ENCODE measurements around the gene DBN1. TPM values are rescaled to one million over a fixed set of nuclear protein-coding genes. Genes with fewer than 3 reads are reported as not detected.
"Not testable (repeated sequence)": the region's sequence is repeated elsewhere in the genome, so short reads cannot be mapped to it uniquely, and the experiment has no call there.

Gene DBN1
- total RNA-seq, 2 experiments from 2014 or later, result 101 to 105 TPM

GRCh38 chr5:177486256-177486655, 12.8 kb upstream of the DBN1 start:
- ChIA-PET CTCF (interaction anchor here (0.6 to 5.1 kb wide), 3 partner anchors 8 to 33 kb away, joined by 3 to 26 read pairs (median 5); no protein-coding TSS in a partner anchor), POLR2A (interaction anchor here (1.2 to 1.9 kb wide), 3 partner anchors 9 to 11 kb away, joined by 3 to 5 read pairs (median 3); partner anchors contain the start of gene PDLIM7)
- TF ChIP-seq, protein P1, sequence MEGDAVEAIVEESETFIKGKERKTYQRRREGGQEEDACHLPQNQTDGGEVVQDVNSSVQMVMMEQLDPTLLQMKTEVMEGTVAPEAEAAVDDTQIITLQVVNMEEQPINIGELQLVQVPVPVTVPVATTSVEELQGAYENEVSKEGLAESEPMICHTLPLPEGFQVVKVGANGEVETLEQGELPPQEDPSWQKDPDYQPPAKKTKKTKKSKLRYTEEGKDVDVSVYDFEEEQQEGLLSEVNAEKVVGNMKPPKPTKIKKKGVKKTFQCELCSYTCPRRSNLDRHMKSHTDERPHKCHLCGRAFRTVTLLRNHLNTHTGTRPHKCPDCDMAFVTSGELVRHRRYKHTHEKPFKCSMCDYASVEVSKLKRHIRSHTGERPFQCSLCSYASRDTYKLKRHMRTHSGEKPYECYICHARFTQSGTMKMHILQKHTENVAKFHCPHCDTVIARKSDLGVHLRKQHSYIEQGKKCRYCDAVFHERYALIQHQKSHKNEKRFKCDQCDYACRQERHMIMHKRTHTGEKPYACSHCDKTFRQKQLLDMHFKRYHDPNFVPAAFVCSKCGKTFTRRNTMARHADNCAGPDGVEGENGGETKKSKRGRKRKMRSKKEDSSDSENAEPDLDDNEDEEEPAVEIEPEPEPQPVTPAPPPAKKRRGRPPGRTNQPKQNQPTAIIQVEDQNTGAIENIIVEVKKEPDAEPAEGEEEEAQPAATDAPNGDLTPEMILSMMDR (IDR thresholded peaks at IDR 0.05), result no peak
- no peak overlapping the region for H3K4me3 Mint-ChIP-seq
- H3K4me1 Mint-ChIP-seq (ENCODE audit: low read depth), result no peaks in the 10 kb centered on the region
- H3K36me3 Mint-ChIP-seq (ENCODE audit: low read depth), result peaks cover 29% of the 10 kb centered on the region
- no peaks in the 10 kb centered on the region for H3K27me3 Mint-ChIP-seq
- no peak overlapping the region for H3K27ac Mint-ChIP-seq
- H3K9me3 Mint-ChIP-seq, result no peaks in the 10 kb centered on the region
- ATAC-seq, result no peak
- no peak for DNase-seq
- intact Hi-C loops (cut with micrococcal nuclease), result no loop called here

DNA sequence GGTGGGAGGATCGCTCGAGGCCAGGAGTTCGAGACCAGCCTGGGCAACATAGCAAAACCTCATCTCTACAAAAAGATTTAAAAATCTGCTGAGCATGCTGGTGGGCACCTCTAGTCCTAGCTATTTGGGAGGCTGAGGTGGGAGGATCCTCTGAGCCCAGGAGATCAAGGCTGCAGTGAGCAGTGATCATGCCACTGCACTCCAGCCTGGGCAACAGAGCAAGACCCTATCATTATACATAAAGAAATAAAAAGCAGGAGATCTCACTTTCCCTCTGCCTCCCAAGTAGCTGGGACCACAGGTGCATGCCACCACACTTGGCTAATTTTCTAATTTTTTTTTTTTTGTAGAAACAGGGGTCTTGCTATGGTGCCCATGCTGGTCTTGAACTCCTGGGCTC, 12.3 kb upstream of the DBN1 start:
- peaks cover 26% of the 10 kb centered on the region for H3K36me3 Mint-ChIP-seq (ENCODE audit: low read depth)
- POLR2A ChIA-PET, result interaction anchor here (1.2 to 1.9 kb wide), 4 partner anchors 9 to 11 kb away, joined by 3 to 7 read pairs (median 4); partner anchors contain the start of gene PDLIM7
- CTCF ChIA-PET, result interaction anchor here (0.6 to 1.8 kb wide), 4 partner anchors 12 to 33 kb away, joined by 3 to 5 read pairs (median 4); partner anchors contain the start of gene PDLIM7
- H3K4me3 Mint-ChIP-seq; H3K27me3 Mint-ChIP-seq; H3K27ac Mint-ChIP-seq; DNase-seq; H3K4me1 Mint-ChIP-seq (ENCODE audit: low read depth); H3K9me3 Mint-ChIP-seq; ATAC-seq; intact Hi-C loops (cut with micrococcal nuclease): not testable (repeated sequence)

GRCh38 chr5:177484902-177485549, 11.6 kb upstream of the DBN1 start:
- ChIA-PET CTCF (interaction anchor here (1.3 to 1.8 kb wide), 2 partner anchors 12 to 28 kb away, joined by 3 to 4 read pairs; partner anchors contain the start of gene PDLIM7), POLR2A (interaction anchor here (1.3 to 22.8 kb wide), 4 partner anchors 10 to 31 kb away, joined by 3 to 294 read pairs (median 6); partner anchors contain the start of genes PDLIM7 and PRR7)
- no peak for ATAC-seq
- DNase-seq, result no peak
- peaks cover 20% of the 10 kb centered on the region for H3K36me3 Mint-ChIP-seq (ENCODE audit: low read depth)
- no peak overlapping the region for H3K4me3 Mint-ChIP-seq
- H3K27ac Mint-ChIP-seq, result no peak overlapping the region
- TF ChIP-seq, protein P1 (IDR thresholded peaks at IDR 0.05), result no peak
- H3K27me3 Mint-ChIP-seq, result no peaks in the 10 kb centered on the region
- intact Hi-C loops (cut with micrococcal nuclease), result no loop called here
- H3K4me1 Mint-ChIP-seq (ENCODE audit: low read depth), result peaks cover 1% of the 10 kb centered on the region
- H3K9me3 Mint-ChIP-seq, result no peaks in the 10 kb centered on the region

DNA sequence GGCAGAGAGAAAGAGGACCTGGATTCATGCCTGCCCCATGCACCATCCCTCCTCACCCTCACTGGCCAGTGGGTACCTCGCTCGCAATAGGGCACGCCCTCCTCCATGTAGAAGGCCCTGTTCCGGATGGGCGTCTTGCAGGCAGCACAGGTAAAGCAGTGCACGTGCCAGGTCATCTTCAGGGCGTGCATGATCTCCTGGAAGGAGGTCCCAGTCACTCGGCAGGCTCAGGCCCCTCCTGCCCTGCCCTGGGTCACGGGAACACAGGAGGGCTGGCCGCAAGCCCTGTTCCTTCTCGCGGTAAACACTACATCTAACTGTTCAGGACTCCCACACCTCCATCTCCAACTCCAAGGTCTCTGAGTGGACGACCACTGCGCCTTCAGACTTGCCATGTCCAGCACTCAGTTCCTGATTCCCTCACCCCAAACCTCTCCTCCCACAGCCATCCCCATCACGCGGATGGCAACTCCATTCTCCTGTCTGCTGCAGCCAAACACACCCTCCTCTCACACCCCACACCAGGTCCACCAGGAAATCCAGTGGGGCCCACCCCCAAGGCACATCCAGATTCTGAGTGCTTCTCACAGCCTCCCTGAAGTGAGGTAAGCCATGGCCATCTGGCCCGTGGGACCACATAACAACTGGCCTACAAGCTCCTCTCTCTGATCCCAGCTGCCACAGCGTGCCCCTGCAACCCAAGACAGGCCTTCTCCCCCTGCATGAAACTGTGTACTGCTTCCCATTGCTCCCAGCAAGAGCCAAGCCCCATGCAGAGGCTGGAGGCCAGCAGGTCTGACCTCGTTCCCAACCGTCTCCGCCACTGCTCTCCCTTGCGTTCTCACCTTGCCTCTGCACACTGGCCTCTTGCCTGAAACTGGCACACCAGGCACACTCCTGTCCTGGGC, 10.8 kb upstream of the DBN1 start:
- no peaks in the 10 kb centered on the region for H3K27me3 Mint-ChIP-seq
- H3K36me3 Mint-ChIP-seq (ENCODE audit: low read depth), result peaks cover 18% of the 10 kb centered on the region
- ChIA-PET CTCF (interaction anchor here (1.3 to 1.8 kb wide), 2 partner anchors 13 to 27 kb away, joined by 3 to 4 read pairs; partner anchors contain the start of gene PDLIM7), POLR2A (interaction anchor here (1.0 to 22.8 kb wide), 5 partner anchors 10 to 57 kb away, joined by 3 to 294 read pairs (median 7); partner anchors contain the start of genes PDLIM7 and PRR7)
- intact Hi-C loops (cut with micrococcal nuclease), result no loop called here
- H3K4me3 Mint-ChIP-seq, result no peak overlapping the region
- TF ChIP-seq, protein P1 (IDR thresholded peaks at IDR 0.05), result no peak
- no peak overlapping the region for H3K27ac Mint-ChIP-seq
- H3K4me1 Mint-ChIP-seq (ENCODE audit: low read depth), result peaks cover 9% of the 10 kb centered on the region
- DNase-seq (no peak), ATAC-seq (no peak)
- no peaks in the 10 kb centered on the region for H3K9me3 Mint-ChIP-seq

GRCh38 chr5:177483042-177483441, 9.6 kb upstream of the DBN1 start:
- Mint-ChIP-seq H3K4me1 (ENCODE audit: low read depth) (peaks cover 20% of the 10 kb centered on the region), H3K4me3 (no peak overlapping the region), H3K27ac (no peak overlapping the region), H3K36me3 (ENCODE audit: low read depth) (peaks cover 19% of the 10 kb centered on the region), H3K9me3 (no peaks in the 10 kb centered on the region), H3K27me3 (no peaks in the 10 kb centered on the region)
- ChIA-PET CTCF (interaction anchor here (2.0 kb wide), 1 partner anchor 18 kb away, joined by 7 read pairs; no protein-coding TSS in a partner anchor), POLR2A (interaction anchor here (1.0 to 22.8 kb wide), 4 partner anchors 9 to 56 kb away, joined by 3 to 294 read pairs (median 67); partner anchors contain the start of genes PDLIM7 and PRR7)
- no peak for ATAC-seq
- intact Hi-C loops (cut with micrococcal nuclease), result no loop called here
- TF ChIP-seq, protein P1 (IDR thresholded peaks at IDR 0.05), result no peak
- DNase-seq, result no peak

All from activated CD8-positive, alpha-beta T cell treated with anti-CD3 and anti-CD28 coated beads for 36 hours (primary cell).